Breast epithelium (tissue), 3 donors: ENCODE results near the gene IVL.

Source experiments
- CTCF ChIP-seq, 3 donors: fragments of 450-650 bp; IDR thresholded peaks; one replicate each; pipeline ENCODE4 v1.5.1; 2016 to 2017; ENCODE audit warnings: antibody characterized with exemption in 3 of 3, mild to moderate bottlenecking in 3 of 3, moderate library complexity in 3 of 3
- POLR2A ChIP-seq: fragments of 450-650 bp; IDR thresholded peaks from one replicate; pipeline ENCODE4 v1.6.1; 2016; ENCODE audit warnings: antibody characterized with exemption, mild to moderate bottlenecking, moderate library complexity
- POLR2AphosphoS5 ChIP-seq, 3 donors: sonication (generic); formaldehyde crosslinking; IDR thresholded peaks; one replicate each; pipeline ENCODE4 v1.6.1; 2017; ENCODE audit warnings: antibody characterized with exemption in 3 of 3

GRCh38 chr1:152884506-152884905 lies 23.8 kb upstream of the IVL start:
- TF ChIP-seq CTCF (IDR thresholded peaks at IDR 0.05) (no peak), POLR2A (no peak), POLR2AphosphoS5 (IDR thresholded peaks at IDR 0.05) (no peak)
